Activated CD8-positive, alpha-beta memory T cell treated with anti-CD3 and anti-CD28 coated beads, Interleukin-2, amount 50 U/mL, for 24 hours (primary cell): ENCODE results near the gene DDIT3.
"Not testable (repeated sequence)": the region's sequence is repeated elsewhere in the genome, so short reads cannot be mapped to it uniquely, and the experiment has no call there.

Source experiments
- DNase-seq: peaks from one replicate; pipeline ENCODE4 v3.0.0-alpha.2; 2020; ENCODE audit errors: extremely low read depth

Gene DDIT3

GRCh38 chr12:57520053-57520818 is at the start of gene DDIT3:
Gene DDIT3, minus strand, starts transcription at chr12:57520514. Its CDS starts 3,108 bp downstream, at chr12:57517406.
- DNase-seq: peak; percentile 98

DNA sequence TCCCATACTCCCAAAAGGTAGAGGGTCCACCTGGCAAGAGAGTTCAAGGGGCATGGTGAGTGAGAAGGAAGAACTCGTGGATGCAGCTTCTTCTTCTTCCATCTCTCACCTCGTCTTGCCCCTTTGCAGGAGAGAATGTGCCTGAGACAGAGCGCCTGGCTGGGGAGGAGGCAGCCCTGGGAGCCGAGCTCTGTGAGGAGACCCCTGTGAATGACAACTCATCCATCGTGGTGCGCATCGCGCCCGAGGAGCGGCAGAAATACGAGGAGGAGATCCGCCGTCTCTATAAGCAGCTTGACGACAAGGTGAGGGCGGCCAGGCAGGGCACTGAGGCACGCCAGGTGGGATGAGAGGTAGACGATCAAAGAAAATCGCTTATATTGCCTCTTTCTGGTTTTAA is 49.5 kb upstream of the DDIT3 start:
- no peak for DNase-seq

DNA sequence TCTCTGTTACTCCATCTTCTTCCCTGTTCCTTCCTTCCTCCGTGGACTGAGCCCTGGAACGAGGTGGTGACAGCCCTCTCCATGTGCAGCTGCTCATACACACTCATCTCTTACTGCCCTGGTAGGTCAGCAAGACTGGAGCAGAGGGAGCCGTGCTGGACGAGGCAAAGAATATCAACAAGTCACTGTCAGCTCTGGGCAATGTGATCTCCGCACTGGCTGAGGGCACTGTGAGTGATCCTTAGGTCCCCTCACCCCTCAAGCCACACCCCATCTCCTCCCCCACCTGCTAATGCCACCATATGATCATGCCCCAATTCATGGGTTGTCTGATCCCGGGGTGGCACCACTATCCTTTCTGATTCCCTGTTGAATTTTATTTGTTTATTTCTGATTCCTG is 48.5 kb upstream of the DDIT3 start:
- DNase-seq: no peak

GRCh38 chr12:57564178-57564740 is 43.9 kb upstream of the DDIT3 start:
- no peak for DNase-seq

DNA sequence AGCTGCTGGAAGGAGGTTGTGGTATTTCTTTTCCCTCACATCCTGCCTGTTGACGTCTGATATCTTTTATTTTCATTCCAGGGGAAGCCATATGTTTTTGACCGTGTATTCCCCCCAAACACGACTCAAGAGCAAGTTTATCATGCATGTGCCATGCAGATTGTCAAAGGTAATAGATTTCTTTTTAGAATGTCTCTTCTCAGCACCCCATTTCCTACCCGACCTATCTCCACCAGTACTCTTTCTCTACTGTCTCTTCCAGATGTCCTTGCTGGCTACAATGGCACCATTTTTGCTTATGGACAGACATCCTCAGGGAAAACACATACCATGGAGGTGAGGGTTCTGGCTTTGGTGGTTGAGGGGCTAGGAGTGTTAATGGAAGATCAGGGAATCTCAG is 43.0 kb upstream of the DDIT3 start:
- no peak for DNase-seq

DNA sequence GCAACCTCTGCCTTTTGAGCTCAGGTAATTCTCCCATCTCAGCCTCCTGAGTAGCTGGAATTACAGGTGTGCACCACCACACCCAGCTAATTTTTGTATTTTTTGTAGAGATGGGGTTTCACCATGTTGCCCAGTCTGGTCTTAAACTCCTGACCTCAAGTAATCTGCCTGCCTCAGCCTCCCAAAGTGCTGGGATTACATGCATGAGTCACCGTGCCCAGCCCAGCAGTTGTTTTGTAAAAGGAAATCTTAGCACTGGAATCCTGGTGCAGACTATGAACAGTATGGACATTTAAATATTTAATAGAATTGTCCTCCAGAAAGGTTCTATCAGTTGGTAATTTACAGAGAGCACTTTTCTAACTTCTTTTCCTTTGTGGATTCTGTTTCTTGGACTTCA is 40.8 kb upstream of the DDIT3 start:
- not testable (repeated sequence) for DNase-seq

DNA sequence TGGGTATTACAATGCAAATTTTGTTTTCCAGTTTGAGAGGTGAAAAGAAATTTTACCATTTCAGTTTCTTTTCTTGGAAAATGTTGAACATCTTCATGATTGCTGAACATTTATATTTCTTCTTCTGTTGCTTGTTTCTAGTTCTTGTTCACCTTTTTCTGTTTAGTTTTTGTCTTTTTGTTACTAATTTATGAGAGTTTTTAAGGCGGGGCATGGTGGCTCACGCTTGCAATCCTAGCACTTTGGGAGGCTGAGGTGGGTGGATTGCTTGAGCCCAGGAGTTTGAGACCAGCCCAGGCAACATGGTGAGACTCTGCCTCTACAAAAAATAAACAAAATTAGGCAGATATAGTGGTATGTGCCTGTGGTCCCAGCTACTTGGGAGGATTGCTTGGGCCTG is 40.2 kb upstream of the DDIT3 start:
- no peak for DNase-seq

DNA sequence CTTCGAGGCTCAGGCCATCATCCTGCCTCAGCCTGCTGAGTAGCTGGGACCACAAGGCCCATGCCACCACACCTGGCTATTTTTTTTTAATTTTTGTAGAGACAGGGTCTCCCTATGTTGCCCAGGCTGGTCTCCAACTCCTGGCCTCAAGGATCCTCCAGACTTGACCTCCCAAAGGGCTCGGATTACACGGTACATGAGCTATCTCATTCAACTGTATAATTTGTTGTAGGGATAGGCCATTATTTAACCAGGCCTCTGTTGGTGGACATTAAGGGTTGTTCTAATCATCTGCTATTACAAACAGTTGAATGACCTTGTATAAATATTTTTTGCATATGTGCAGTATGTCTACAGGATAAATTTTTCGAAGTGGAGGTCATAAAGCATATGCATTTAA is 38.5 kb upstream of the DDIT3 start:
- DNase-seq: no peak

GRCh38 chr12:57554897-57555296 is 34.6 kb upstream of the DDIT3 start:
- DNase-seq: no peak

DNA sequence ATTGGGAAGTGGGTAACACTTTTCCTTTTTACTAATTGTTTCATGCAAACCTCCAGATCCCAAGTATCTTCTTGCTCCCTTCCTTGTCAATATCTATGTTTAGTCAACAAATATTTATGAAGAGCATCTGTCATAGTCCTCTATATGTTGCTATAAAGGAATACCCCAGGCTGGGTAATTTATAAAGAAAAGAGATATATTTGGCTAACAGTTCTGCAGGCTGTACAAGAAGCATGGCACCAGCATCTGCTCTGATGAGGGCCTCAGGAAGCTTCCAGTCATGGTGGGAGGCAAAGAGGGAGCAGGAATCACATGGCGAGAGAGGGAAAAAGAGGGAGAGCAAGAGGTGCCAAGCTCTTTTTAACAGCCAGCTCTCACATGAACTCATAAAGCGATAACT is 34.1 kb upstream of the DDIT3 start:
- no peak for DNase-seq

GRCh38 chr12:57553343-57554202 is 33.3 kb upstream of the DDIT3 start:
- no peak for DNase-seq

DNA sequence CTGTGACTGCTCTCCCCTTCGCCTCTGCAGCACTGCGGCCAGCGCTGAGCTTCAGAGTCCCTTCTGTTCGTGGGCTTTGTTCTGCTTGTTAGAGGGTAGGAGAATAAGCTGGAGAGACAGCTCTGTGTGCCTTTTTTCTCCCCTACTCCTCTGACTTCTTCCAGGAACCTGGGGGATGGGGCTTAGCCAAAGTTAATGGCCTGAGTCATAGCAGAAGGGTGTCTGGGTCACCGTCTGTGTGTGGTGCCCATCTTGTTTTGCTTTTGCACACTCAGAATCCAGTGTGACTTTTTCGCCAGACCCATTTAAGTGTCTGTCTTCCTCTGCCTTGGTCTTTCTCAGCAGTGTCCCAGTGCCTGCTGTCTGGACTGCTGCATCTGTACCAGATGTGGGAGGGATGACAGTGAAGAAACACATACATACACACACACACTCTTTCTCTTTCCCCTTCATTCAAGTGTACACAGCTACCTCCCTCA is 32.6 kb upstream of the DDIT3 start:
- no peak for DNase-seq

GRCh38 chr12:57552306-57552651 is 32.0 kb upstream of the DDIT3 start:
- no peak for DNase-seq

- DNase-seq: no peak
Observed at GRCh38 chr12:57551637-57552305, 31.5 kb upstream of the DDIT3 start.

GRCh38 chr12:57550641-57551549 is 30.6 kb upstream of the DDIT3 start:
- DNase-seq: no peak

GRCh38 chr12:57549909-57550640 is 29.8 kb upstream of the DDIT3 start, which contains the start of gene KIF5A:
Gene KIF5A, plus strand, starts transcription at chr12:57550044. Its CDS starts 228 bp downstream, at chr12:57550272.
- peak; percentile 14 for DNase-seq

- no peak for DNase-seq
Observed at GRCh38 chr12:57549203-57549908, 29.0 kb upstream of the DDIT3 start.

- no peak for DNase-seq
Observed at GRCh38 chr12:57548488-57548887, 28.2 kb upstream of the DDIT3 start.

DNA sequence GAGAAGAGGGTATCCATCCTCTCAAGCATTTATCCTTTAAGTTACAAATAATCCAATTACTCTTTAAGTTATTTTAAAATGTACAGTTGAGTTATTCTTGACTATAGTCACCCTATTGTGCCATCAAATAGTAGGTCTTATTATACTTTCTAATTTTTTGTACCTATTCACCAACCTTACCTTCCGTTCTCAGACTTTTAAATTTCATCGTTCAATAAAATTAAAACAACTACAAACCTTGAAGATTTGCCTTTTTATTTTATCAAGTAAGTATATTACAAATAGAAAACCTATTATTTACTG is 27.6 kb upstream of the DDIT3 start:
- no peak for DNase-seq
